DND-41 (cell line): Measurements from ENCODE around the gene AGAP1.

Source experiments
- CTCF ChIP-seq: IDR thresholded peaks from 2 replicates; pipeline ENCODE4 v1.5.1; 2012; ENCODE audit warnings: borderline replicate concordance, low read length, moderate library complexity, mild to moderate bottlenecking; ENCODE audit not compliant: poor library complexity, severe bottlenecking; ENCODE audit errors: extremely low read depth
- EZH2 ChIP-seq: IDR thresholded peaks from 3 replicates; pipeline ENCODE4 v1.6.1; 2012; ENCODE audit warnings: borderline replicate concordance, low read depth, mild to moderate bottlenecking, moderate library complexity, low read length, inconsistent platforms; ENCODE audit not compliant: severe bottlenecking

DNA sequence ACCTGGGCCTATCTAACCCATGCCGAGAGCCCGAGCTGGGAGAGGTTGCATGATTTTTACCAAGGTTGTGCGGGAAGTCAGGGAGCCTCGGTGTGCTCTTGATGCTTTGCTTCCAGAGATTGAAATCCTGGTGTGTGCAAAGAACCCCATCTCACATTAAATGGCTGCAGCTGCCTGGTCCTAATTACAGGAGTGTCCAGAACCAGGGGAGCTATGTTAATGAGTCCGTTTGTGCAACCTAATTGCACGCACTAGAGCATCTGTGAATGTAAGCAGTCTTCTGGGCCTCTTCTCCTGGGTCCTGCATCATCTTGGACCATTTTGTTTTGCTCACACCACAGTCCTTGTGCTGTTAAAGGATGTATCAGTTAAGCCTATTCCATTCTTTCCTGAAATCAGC lies 263.8 kb downstream of the AGAP1 start:
- TF ChIP-seq CTCF: no peak
- no peak for TF ChIP-seq EZH2
